GM12878 (cell line): ENCODE measurements around the gene LAMA5. TPM values are rescaled to one million over a fixed set of nuclear protein-coding genes. Genes with fewer than 3 reads are reported as not detected.
A peak's percentile ranks its signal among the peaks of the same experiment; 100 is the strongest.

ENCODE experiments used
- BCLAF1 ChIP-seq: fragments of 450-650 bp; IDR thresholded peaks from 2 replicates; pipeline ENCODE4 v1.6.1; 2017; ENCODE audit warnings: antibody characterized with exemption, mild to moderate bottlenecking, moderate library complexity
- EP300 ChIP-seq, 2 experiments: fragments of 150-350 bp in 1 of 2; IDR thresholded peaks; 2 replicates each; pipeline ENCODE4 v1.6.1; 2011 to 2012; ENCODE audit warnings: low read depth in 2 of 2, low read length in 2 of 2, borderline replicate concordance in 1 of 2, improper control_type of control experiment in 1 of 2, inconsistent platforms in 1 of 2; ENCODE audit not compliant: control insufficient read depth in 1 of 2
- MEF2B ChIP-seq: fragments of 450-650 bp; IDR thresholded peaks from 2 replicates; pipeline ENCODE4 v1.6.1; 2018; ENCODE audit warnings: mild to moderate bottlenecking, moderate library complexity; ENCODE audit not compliant: partially characterized antibody, poor library complexity, severe bottlenecking
- SP1 ChIP-seq: IDR thresholded peaks from one replicate; pipeline ENCODE4 v1.6.1; 2011; ENCODE audit warnings: low read depth, low read length
- ZBTB11 ChIP-seq: fragments of 450-650 bp; formaldehyde crosslinking; IDR thresholded peaks from 2 replicates; pipeline ENCODE4 v1.5.0; 2022; ENCODE audit warnings: mild to moderate bottlenecking, missing genetic modification characterization
- polyA plus RNA-seq, 11 experiments: library from polyadenylated mRNA; depleted of rRNA in 4 of 11; unstranded in 6 of 11; stranded (reverse) in 5 of 11; fragments of >200 nt; fragmentation: Nextera tagmentation in 4 of 11; fragmentation: Illumina TruSeq in 1 of 11; extraction: Ambion mirVana in 4 of 11; extraction: Trizol in 1 of 11; gene quantifications; 1 replicate in 1 of 11; 2 replicates in 10 of 11; pipeline versions ENCODE4 v1.2.1 to v1.2.3, GENCODE V29; 2011 to 2016; ENCODE audit warnings: inconsistent platforms in 2 of 11, missing spikeins in 2 of 11, low read depth in 1 of 11
- total RNA-seq, 4 experiments: library from RNA; depleted of rRNA in 3 of 4; stranded (reverse); fragments of >200 nt in 3 of 4; fragmentation: Illumina TruSeq in 1 of 4; extraction: Trizol in 1 of 4; gene quantifications; 2 replicates each; pipeline versions ENCODE4 v1.2.1 to v1.2.3, GENCODE V29; 2013 to 2021
- TF ChIP-seq, protein P1 (sequence below): fragments of 450-650 bp; IDR thresholded peaks from 2 replicates; pipeline ENCODE4 v1.6.1; 2018; ENCODE audit warnings: borderline replicate concordance, mild to moderate bottlenecking; ENCODE audit not compliant: partially characterized antibody
- TF ChIP-seq, protein P2 (sequence below): IDR thresholded peaks from 2 replicates; pipeline ENCODE4 v1.6.1; 2012; ENCODE audit warnings: mild to moderate bottlenecking, low read depth, low read length

The LAMA5 gene
- total and polyA plus RNA-seq, 10 of the 15 experiments (the other 5 are each of a cell fraction or from before 2014, with no cell fraction given): 0.09 to 3.1 (median 1.6) TPM; not detected in 3

GRCh38 chr20:62266340-62266739 lies 100.8 kb downstream of the LAMA5 start (continued):
- TF ChIP-seq ZBTB11 (CRISPR knock-in tag) (no peak), MEF2B (no peak), EP300 (IDR thresholded peaks at IDR 0.05; ENCODE audit: borderline replicate concordance in 1 of 2, control insufficient read depth in 1 of 2, low read depth in 2 of 2, low read length in 2 of 2) (no peak), BCLAF1 (no peak), SP1 (peak; percentile 49)
- TF ChIP-seq, protein P1, sequence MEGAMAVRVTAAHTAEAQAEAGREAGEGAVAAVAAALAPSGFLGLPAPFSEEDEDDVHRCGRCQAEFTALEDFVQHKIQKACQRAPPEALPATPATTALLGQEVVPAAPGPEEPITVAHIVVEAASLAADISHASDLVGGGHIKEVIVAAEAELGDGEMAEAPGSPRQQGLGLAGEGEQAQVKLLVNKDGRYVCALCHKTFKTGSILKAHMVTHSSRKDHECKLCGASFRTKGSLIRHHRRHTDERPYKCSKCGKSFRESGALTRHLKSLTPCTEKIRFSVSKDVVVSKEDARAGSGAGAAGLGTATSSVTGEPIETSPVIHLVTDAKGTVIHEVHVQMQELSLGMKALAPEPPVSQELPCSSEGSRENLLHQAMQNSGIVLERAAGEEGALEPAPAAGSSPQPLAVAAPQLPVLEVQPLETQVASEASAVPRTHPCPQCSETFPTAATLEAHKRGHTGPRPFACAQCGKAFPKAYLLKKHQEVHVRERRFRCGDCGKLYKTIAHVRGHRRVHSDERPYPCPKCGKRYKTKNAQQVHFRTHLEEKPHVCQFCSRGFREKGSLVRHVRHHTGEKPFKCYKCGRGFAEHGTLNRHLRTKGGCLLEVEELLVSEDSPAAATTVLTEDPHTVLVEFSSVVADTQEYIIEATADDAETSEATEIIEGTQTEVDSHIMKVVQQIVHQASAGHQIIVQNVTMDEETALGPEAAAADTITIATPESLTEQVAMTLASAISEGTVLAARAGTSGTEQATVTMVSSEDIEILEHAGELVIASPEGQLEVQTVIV: no peak
- TF ChIP-seq, protein P2, sequence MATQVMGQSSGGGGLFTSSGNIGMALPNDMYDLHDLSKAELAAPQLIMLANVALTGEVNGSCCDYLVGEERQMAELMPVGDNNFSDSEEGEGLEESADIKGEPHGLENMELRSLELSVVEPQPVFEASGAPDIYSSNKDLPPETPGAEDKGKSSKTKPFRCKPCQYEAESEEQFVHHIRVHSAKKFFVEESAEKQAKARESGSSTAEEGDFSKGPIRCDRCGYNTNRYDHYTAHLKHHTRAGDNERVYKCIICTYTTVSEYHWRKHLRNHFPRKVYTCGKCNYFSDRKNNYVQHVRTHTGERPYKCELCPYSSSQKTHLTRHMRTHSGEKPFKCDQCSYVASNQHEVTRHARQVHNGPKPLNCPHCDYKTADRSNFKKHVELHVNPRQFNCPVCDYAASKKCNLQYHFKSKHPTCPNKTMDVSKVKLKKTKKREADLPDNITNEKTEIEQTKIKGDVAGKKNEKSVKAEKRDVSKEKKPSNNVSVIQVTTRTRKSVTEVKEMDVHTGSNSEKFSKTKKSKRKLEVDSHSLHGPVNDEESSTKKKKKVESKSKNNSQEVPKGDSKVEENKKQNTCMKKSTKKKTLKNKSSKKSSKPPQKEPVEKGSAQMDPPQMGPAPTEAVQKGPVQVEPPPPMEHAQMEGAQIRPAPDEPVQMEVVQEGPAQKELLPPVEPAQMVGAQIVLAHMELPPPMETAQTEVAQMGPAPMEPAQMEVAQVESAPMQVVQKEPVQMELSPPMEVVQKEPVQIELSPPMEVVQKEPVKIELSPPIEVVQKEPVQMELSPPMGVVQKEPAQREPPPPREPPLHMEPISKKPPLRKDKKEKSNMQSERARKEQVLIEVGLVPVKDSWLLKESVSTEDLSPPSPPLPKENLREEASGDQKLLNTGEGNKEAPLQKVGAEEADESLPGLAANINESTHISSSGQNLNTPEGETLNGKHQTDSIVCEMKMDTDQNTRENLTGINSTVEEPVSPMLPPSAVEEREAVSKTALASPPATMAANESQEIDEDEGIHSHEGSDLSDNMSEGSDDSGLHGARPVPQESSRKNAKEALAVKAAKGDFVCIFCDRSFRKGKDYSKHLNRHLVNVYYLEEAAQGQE: no peak
- TF ChIP-seq, all 136 proteins: peak for 3
